DMS79 (cell line): ENCODE results near the gene GLIS2.
"Not testable (repeated sequence)": the region's sequence is repeated elsewhere in the genome, so short reads cannot be mapped to it uniquely, and the experiment has no call there.

Source experiments
- DNase-seq: peaks from one replicate; lab custom pipeline; 2025; lab: John Stamatoyannopoulos, UW

GLIS2 gene

DNA sequence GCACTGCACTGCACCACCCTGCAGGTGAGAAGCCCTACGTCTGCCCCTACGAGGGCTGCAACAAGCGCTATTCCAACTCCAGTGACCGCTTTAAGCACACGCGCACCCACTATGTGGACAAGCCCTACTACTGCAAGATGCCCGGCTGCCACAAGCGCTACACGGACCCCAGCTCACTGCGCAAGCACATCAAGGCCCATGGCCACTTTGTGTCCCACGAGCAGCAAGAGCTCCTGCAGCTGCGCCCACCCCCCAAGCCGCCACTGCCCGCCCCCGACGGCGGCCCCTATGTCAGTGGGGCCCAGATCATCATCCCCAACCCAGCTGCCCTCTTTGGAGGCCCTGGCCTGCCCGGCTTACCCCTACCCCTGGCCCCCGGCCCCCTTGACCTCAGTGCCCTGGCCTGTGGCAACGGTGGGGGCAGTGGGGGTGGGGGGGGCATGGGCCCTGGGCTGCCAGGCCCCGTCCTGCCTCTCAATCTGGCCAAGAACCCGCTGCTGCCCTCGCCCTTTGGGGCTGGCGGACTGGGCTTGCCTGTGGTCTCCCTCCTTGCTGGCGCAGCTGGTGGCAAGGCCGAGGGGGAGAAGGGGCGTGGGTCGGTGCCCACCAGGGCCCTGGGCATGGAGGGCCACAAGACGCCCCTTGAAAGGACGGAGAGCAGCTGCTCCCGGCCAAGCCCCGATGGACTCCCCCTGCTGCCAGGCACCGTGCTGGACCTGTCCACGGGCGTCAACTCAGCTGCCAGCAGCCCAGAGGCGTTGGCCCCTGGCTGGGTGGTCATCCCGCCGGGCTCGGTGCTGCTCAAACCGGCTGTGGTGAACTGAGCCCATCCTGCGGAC, 21.1 kb downstream of the GLIS2 start:
- DNase-seq, result no peak

DNA sequence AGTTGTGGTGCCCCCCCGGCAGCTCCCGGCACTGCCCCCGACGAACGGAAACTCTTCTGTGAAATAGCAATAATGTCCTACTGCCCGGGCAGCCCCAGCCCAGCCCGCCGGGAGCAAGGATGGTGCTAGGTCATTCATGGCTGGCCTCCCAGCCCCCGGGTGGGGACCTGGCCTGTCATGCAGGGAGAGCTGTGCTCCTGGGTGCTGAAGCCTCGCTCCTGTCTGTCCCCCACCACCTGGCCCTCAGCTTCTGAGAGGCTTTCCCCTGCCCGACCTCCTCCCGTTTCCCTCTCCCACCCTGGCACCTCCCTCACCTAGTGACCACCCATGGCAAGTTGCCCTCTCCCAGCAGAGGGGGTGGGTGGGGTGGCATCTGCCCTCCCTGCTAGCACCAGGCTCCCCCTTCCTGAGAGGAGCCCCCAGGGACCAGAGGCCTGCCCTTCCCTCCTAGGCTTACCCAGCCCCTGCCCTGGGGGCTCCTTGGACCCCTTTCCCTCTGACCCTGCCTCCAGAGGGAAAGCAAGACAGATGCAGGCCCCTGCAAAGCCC, 21.7 kb downstream of the GLIS2 start:
- DNase-seq, result no peak

DNA sequence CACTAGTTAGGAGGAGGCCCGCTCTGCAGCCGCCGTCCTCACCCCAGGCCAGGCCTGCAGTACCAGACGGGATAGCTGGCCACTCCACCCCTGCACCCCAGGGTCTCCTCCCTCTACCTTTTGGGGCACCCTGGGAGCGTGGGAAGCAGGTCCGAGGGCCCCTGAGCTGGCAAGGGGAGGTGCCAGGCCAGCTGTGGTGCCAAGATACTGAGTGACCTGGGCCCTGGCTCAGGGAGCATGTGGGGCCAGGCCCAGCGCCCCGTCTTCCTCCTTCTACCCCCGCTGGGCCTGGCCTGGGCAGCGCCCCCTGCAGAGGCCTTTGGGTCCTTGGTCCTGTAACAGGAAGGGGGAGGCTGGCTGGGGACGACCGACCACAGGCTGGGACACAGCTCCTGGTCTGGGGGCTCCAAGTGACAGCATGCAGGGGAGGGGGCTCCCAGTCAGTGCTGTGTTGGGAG, 22.3 kb downstream of the GLIS2 start:
- DNase-seq, result no peak

DNA sequence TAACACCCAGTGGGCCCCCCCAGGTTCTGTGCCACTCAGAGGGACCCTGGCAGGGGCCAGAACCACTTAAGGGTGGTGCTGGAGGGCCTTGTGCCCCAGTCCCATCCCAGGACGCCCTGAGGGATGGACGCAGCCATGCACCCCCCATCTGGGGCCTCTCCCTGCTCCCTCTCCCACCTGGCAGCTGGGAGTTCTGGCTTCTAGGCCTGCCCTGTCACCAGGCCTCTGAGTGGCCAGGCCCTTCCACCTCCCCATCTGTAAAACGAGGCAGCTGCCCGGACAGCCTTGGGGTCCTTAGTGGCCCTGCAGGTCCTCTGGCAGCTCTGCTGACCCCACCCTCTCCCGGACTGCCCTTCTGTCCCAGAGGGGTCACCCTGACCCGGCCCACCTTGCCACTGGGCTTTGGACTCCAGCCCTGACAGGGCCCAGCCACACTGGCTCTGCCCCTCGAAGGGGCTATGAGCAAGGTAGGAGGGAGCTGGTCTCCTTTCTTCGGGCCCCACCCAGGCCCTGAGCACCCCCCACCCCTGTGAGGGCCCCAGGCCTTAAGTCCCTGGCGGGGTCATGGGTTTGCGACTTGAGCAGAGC, 22.9 kb downstream of the GLIS2 start:
- DNase-seq, result no peak

DNA sequence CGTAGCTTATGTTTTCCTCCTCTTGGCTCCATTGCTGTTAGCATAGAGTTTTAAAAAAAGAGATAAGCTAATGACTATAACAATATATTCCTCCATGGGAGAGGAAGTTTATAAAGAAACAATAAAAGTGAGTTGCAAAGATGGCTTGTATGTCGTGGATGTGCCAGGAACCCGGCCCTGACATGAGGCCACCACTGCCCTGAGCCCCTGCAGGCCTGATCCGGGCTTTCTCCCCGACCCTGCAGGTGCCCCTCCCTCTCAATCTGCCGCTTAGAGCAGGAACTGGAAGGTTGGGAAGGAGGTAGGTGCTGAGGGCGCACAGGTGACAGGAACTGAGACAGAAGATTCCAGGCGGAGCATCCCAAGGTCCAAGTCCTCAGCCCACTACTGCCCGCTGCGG, 23.6 kb downstream of the GLIS2 start:
- DNase-seq, result no peak

DNA sequence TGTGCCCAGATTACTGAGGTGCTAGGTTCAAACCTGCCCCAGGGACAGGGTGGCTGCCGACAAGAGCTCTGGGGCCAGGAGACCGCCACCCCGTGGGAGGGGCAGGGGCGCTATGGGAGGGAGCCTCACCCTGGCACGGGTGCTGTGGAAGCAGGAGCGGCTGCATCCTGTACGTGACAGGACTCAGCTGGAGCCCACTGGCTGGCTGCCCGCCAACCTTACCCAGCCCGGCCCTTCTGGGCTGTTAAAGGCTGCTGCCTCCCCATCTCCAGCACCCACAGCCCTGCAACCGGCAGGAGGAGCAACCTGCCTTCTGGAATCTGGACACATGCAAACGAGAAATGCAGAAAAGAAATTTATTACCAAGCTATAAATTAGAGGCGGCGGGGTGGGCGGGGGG, 24.0 kb downstream of the GLIS2 start:
- no peak for DNase-seq

DNA sequence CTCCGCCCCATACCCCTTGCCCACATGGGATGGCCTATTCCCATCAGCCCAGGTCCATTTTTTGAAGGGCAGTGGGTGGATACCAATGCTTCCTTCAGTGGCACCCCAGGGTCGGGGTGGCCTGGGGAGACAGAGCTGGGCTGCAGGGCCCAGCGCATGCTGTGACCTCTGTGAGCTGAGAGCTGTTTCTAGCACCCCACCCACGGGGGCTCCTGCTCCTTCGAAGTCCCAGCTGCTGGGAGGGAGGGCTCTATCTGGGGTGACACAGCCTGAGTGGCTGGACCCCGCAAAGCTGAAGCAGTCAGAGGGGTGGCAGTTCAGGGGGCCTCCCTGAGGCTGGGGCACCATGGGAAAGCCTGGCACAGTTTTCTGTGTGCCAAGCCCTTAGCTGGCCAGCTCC, 24.6 kb downstream of the GLIS2 start:
- DNase-seq, result no peak

DNA sequence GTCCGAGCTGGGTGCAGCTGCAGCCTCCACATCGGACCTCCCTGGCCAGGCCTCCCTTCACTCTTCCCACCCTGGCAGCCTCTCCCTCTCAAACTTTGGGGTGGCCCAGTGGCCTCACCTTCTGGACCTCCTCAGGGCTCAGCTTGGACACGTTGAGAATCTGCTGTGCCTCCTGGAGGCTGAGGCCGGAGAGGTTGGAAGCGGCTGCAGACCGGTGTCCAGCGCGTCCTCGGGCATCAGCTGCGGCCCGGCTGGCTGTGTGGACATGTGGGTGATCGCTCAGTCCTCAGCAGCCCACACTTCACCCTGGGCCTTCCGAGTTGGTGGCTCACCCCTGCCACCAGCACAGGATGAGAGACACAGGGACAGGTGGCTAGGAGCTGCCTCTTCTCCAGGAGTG, 25.4 kb downstream of the GLIS2 start:
- no peak for DNase-seq

DNA sequence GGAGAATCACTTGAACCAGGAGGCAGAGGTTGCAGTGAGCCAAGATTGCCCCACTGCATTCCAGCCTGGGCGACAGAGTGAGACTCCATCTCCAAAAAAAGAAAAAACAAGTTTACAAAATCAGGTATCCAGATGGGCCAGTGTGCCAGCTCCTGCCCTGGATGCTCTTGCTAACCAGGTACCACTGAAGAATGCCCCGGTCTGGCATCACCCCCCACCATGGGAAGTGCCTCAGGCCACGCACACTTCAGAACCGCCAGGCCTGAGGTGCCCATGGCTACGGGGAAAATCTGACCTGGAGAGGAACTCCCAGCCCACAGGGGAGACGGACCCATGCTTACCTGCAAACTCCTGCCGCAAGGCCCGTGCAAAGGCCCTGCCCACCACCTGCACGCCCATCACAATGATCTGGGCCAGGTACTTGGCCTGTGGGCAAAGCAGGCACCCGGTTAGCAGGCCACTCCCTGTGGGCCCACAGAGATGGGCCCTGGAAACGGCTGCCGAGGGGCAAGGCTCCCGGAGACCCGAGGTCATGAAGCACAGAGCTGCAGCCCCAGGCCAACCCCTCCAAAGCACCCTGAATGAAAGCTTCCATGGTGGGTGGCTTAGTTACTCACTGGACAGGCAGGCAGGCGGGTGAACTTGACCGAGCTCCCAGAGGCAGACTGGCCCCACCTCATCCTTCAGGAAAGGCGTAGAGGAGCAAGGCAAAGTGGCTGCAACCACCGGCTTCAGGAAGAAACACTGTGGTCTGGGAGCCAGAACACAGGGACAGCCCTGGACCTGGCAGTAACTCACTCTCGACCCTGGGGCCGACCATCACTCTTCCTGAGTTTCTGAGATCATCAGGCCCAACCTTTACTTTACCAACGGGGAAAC, 27.2 kb downstream of the GLIS2 start:
- no peak for DNase-seq

DNA sequence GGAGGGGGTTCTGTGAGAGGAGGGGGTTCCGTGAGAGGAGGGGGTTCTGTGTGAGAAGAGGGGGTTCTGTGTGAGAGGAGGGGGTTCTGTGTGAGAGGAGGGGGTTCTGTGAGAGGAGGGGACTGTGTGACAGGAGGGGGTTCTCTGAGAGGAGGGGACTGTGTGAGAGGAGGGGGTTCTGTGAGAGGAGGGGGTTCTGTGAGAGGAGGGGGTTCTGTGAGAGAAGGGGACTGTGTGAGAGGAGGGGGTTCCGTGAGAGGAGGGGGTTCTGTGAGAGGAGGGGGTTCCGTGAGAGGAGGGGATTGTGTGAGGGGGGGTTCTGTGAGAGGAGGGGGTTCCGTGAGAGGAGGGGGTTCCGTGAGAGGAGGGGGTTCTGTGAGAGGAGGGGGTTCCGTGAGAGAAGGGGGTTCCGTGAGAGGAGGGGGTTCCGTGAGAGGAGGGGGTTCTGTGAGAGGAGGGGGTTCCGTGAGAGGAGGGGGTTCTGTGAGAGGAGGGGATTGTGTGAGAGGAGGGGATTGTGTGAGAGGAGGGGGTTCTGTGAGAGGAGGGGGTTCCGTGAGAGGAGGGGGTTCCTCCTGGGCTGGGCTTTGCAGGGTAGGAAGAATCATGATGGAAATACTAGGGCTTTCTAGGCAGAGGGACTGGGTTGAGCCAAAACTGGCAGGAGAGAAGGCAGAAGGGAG, 28.6 kb downstream of the GLIS2 start:
- not testable (repeated sequence) for DNase-seq

DNA sequence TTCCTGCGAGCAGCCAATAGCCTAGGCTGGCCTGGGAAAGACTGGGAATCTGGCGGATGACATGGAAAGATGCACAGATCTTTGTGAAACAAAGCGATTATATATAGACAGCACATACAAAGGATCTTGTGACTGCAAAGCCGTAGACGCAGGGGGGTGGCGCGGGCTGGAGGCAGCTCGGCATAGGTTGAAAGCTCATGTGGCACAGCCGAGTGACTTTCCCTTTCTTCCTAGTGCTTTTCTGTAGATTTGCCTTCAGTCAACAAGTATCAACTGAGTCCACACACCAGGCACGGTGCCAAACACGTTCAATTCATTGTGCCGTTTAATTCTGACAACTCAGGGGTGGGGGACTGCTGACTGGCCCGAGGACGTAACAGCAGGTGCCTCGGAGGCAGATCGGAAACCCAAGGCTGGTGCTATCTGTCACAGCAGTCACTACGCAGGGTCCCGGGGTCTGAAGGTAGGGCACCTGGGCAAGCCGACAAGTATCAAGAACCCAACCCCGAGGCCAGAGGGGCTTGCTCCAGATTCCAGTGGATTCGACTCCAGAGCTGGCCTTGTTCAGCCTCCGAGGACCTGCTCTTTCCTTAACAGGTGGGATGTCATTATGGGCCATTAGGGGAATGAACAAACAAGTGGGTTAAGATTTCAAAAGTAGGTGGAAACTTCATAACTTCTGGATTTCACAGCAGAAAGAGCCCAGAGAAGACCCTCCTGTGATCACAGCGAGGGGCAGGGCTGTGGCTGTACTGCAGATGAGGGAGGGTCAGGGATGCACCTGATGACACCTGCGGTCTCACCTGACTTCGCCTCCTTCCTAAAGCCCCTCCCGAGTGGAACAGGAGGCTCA, 29.3 kb downstream of the GLIS2 start:
- DNase-seq, result peak; percentile 29

DNA sequence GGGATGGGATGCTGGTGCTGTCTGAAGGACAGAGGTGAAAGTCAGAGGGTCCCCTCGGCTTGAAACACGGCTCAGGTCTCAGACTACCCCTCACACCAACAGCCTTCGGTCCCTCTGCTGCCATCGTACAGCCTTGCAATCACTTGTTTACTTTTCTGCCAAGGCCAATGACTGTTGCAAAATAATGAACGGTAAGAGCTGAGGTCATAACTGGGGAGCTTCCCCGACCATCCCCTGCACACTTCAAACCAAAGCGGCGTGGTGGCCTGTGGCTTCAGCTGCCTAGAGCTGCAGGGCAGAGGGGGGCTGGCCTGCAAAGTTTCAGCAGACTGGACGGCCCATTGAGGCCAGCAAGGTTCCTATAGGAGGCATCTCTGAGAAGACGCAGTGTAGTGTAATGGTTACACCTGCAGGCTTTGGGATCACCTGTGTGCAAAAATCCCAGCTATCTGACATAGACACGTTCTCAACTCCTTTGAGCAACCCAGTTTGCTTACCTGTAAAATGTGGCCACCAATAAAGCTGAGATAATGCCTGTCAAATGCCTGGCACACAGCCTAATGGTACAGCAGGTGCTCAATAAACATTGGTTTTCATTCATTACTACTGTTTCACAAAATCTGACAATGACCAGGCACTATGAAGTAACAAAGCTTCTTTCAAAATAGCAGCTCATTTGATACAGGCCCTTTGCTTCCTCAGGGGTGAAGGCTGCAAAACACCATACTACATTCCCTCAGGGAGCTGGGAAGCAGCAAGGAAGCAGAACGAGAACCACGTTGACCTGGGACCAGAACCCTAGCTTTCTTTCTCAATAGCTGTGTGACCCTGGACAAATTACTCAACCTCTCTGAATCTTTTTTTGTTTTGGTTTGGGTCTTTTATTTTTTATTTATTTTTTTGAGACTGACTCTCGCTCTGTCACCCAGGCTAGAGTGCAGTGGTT, 30.2 kb downstream of the GLIS2 start:
- DNase-seq, result no peak

DNA sequence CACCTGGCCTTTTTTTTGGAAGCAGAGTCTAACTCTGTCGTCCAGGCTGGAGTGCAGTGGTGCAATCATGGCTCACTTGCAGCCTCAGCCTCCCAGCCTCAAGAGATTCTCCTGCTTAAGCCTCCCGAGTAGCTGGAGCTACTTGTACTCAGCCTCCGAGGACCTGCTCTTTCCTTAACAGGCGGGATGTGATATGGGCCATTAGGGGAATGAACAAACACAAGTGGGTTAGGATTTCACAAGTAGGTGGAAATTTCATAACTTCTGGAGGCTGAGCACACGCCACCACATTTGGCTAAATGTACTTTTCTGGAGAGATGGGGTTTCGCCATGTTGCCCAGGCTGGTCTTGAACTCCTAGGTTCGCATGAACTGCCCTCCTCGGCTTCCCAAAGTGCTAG, 31.1 kb downstream of the GLIS2 start:
- no peak for DNase-seq

DNA sequence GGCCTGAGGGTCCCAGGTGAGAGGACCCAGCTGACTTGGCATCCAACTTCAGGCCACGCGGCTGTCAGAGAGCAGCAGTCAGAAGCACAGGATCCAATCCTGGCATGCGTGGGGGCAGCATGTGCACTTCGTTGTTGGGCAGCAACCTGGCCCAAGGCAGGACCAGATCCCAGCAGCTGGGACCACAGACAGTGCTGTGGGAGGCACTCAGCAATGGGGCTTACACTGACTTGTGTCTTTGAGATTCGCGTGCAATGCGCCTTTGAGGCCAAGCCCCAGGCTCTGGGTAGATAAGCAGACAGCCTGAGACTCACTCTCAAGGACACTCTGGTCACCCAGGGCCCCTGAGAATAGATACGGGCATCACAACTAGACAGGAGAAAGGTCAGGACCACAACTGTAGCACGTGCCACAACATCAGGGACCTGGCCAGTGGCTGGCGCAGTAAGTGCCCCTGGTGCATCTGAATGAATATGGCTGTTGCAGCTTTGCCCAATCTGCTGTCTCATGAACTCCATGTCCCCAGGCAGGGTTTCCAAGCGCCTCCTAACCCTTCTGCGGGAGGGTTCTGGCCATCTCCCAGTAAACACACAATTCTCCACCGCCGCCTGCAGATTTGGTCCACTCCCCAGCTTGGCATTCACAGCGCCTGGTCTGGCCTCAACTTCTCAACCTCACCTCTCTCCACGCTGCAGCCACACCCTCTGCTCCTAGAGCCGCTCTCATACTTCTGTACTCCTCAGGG, 32.1 kb downstream of the GLIS2 start:
- DNase-seq, result no peak

DNA sequence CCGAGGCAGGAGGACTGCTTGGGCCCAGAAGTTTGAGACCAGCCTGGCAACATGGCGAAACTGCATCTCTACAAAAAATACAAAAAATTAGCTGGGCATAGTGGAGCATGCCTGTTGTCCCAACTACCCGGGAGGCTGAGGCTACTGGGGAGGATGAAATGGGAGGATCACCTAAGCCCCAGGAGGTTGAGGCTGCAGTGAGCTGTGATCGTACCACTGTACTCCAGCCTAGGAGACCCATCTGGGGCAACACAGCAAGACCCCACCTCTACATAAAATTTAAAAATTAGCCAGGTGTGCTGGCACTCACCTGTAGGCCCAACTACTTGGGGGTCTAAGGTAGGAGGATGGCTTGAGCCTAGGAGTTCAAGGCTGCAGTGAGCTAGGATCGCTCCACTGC, 33.5 kb downstream of the GLIS2 start:
- DNase-seq, result no peak

DNA sequence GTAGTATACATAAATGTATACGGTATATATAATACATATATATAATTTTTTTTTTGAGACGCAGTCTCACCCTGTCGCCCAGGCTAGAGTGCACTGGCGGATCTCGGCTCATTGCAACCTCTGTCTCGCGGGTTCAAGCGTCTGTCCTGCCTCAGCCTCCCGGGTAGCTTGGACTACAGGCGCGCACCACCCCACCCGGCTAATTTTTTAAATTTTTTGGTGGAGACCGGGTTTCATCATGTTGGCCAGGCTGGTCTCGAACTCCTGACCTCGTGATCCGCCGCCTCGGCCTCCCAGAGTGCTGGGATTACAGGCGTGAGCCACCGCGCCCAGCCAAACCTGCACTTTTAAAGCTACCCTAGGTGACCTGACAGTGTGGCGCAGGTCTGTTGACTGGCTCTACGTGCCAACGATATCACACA, 34.5 kb downstream of the GLIS2 start:
- no peak for DNase-seq

DNA sequence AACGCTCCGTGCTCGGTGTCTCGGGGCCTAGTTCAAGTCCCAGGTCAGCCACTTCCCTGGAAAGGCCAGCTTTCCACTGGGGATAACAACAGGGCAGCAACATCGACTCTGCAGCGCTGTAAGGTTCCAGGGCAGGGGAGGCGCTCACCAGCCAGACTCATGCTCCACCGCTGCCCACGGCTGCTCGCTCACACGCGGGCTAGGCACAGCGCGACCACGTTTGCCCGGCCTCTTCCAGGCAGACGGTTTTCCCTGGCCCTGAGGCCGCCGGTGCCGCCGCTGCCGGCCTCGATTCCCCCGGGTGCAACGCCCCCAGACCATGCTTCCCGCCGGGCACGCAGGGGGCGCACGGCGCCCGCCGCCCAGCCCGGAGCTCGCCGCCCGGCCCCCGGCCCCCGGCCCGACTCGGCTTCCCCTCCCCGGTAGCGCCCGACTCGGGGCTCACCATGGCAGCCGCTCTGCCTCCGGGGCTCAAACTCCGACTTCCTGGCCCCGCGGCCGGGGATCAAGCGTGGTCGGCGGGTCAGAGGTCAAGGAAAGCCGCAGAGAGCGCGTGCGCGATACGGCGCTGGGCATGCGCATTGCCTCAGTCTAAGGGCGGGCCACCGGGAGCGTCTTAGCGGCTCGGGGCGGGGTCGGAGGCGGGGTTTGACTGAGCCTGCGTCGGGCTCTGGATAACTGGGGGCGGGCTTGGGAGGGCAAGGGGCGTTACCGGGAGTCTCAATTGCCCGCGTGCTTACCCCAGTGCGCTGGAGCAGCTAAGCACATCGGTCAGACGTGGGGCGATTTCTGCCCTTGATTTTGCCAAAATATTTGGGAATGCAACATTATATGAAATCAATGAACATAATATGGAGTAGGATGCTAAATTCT, 35.2 kb downstream of the GLIS2 start, which contains the start of gene PAM16:
Gene PAM16, minus strand, starts transcription at position 535 of the 873 bp plus-strand sequence. Its CDS starts 87 bp downstream, at position 448.
- peak; percentile 75 for DNase-seq

DNA sequence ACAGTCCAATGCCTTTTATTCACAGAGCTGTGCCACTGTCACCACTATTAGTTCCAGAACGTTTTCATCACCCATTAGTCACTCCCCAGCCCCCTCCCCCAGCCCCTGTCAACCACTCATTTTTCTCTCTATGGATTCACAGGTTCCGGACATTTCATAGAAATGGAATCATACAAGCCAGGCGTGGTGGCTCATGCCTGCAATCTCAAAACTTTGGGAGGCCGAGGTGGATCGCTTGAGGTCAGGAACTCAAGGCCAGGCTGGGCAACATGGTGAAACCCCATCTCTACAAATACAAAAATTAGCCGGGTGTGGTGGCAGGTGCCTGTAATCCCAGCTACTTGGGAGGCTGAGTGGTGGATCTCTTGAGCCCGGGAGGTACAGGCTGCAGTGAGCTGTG, 36.0 kb downstream of the GLIS2 start:
- no peak for DNase-seq
